SK-N-SH (cell line): ENCODE measurements around the gene CDC37. TPM values are rescaled to one million over a fixed set of nuclear protein-coding genes. Genes with fewer than 3 reads are reported as not detected.

Source experiments
- CTCF ChIA-PET: fragments of 300-600, 350-600 bp; formaldehyde crosslinking; extraction: SDS; loops from one replicate; lab custom pipeline; 2021; lab: Yijun Ruan, JAX
- POLR2A ChIA-PET: fragments of 350-600 bp; sonication (Branson Sonifier 250); formaldehyde crosslinking; extraction: SDS; loops from one replicate; lab custom pipeline; 2020; ENCODE audit warnings: antibody characterized with exemption, inconsistent platforms; lab: Yijun Ruan, JAX
- DNase-seq: peaks from one replicate; pipeline ENCODE4 v3.0.0; 2012
- H2AFZ ChIP-seq: fragments of 200-600 bp; sonication (generic); 2 replicates; pipeline ENCODE4 v1.8.1; 2016; ENCODE audit warnings: antibody characterized with exemption, mild to moderate bottlenecking, low read depth
- H3F3A ChIP-seq: fragments of 200-600 bp; sonication (generic); replicated peaks from 2 replicates; pipeline ENCODE3; 2016; ENCODE audit warnings: antibody characterized with exemption, mild to moderate bottlenecking; ENCODE audit not compliant: insufficient read depth
- H3K27ac ChIP-seq, 2 experiments: fragments of 200-500 bp in 1 of 2; fragments of 200-600 bp in 1 of 2; sonication (Bioruptor generic) in 1 of 2; sonication (generic), shearing (Covaris generic) in 1 of 2; 2 replicates each; pipeline versions ENCODE4 v1.5.1 to v1.6.1; 2014 to 2016; ENCODE audit warnings: low read depth in 2 of 2, inconsistent platforms in 1 of 2, low read length in 1 of 2, mild to moderate bottlenecking in 1 of 2, mixed read lengths in 1 of 2
- H3K27me3 ChIP-seq: fragments of 200-600 bp; sonication (generic), shearing (Covaris generic); 2 replicates; pipeline ENCODE4 v1.6.1; 2016; ENCODE audit warnings: mixed run types; ENCODE audit not compliant: insufficient read depth
- H3K36me3 ChIP-seq, 2 experiments: fragments of 200-500 bp in 1 of 2; fragments of 200-600 bp in 1 of 2; sonication (Bioruptor generic) in 1 of 2; sonication (generic) in 1 of 2; replicated peaks in 1 of 2; 2 replicates each; pipeline versions ENCODE3 to v1.5.1; 2014 to 2016; ENCODE audit warnings: low read length in 1 of 2, mild to moderate bottlenecking in 1 of 2; ENCODE audit not compliant: insufficient read depth in 2 of 2, control insufficient read depth in 1 of 2
- H3K4me1 ChIP-seq, 2 experiments: fragments of 200-500 bp in 1 of 2; fragments of 200-600 bp in 1 of 2; sonication (Bioruptor generic) in 1 of 2; sonication (generic), shearing (Covaris generic) in 1 of 2; 2 replicates each; pipeline versions ENCODE4 v1.5.1 to v1.6.1; 2014 to 2016; ENCODE audit warnings: low read depth in 1 of 2, low read length in 1 of 2, mixed run types in 1 of 2; ENCODE audit not compliant: insufficient read depth in 2 of 2, control insufficient read depth in 1 of 2
- H3K4me2 ChIP-seq: fragments of 200-600 bp; sonication (generic), shearing (Covaris generic); 2 replicates; pipeline ENCODE4 v1.6.1; 2017; ENCODE audit warnings: mixed run types
- H3K4me3 ChIP-seq, 2 experiments: fragments of 200-500 bp in 1 of 2; fragments of 200-600 bp in 1 of 2; sonication (Bioruptor generic) in 1 of 2; sonication (generic), shearing (Covaris generic) in 1 of 2; 2 replicates each; pipeline versions ENCODE4 v1.5.1 to v1.8.1; 2014 to 2016; ENCODE audit warnings: low read depth in 2 of 2, inconsistent platforms in 1 of 2, low read length in 1 of 2, mild to moderate bottlenecking in 1 of 2, mixed read lengths in 1 of 2, moderate library complexity in 1 of 2
- H3K79me2 ChIP-seq: fragments of 200-600 bp; sonication (generic); 2 replicates; pipeline ENCODE4 v1.8.1; 2017; ENCODE audit warnings: mild to moderate bottlenecking; ENCODE audit not compliant: insufficient read depth
- H3K9ac ChIP-seq: fragments of 200-600 bp; sonication (generic); 2 replicates; pipeline ENCODE4 v1.6.1; 2017; ENCODE audit warnings: mixed run types
- H3K9me2 ChIP-seq: fragments of 200-600 bp; sonication (generic); 2 replicates; pipeline ENCODE4 v1.6.1; 2017; ENCODE audit warnings: mixed run types
- H3K9me3 ChIP-seq: fragments of 200-600 bp; sonication (generic); 2 replicates; pipeline ENCODE4 v1.6.1; 2017; ENCODE audit warnings: mixed run types, mild to moderate bottlenecking, moderate library complexity
- H4K20me1 ChIP-seq: fragments of 200-600 bp; sonication (generic); 2 replicates; pipeline ENCODE4 v1.6.1; 2017; ENCODE audit warnings: mild to moderate bottlenecking, mixed run types; ENCODE audit not compliant: insufficient read depth
- ELF1 ChIP-seq: IDR thresholded peaks from 2 replicates; pipeline ENCODE4 v1.4.0; 2012
- EP300 ChIP-seq, 2 experiments: IDR thresholded peaks; 2 replicates each; pipeline versions ENCODE4 v1.4.0 to v1.6.1; 2012; ENCODE audit warnings: borderline replicate concordance in 1 of 2, low read depth in 1 of 2, low read length in 1 of 2
- EZH2phosphoT487 ChIP-seq: fragments of 200-600 bp; sonication (generic); IDR thresholded peaks from 2 replicates; pipeline ENCODE4 v1.6.1; 2017; ENCODE audit warnings: low read depth, mixed run types, mild to moderate bottlenecking, antibody characterized with exemption, moderate library complexity, borderline replicate concordance
- FOSL2 ChIP-seq: IDR thresholded peaks from 2 replicates; pipeline ENCODE4 v1.4.0; 2012; ENCODE audit warnings: low read depth, mild to moderate bottlenecking, moderate library complexity, borderline replicate concordance
- GABPA ChIP-seq: IDR thresholded peaks from 2 replicates; pipeline ENCODE4 v1.4.0; 2012; ENCODE audit warnings: low read depth, mild to moderate bottlenecking
- JUND ChIP-seq: IDR thresholded peaks from 2 replicates; pipeline ENCODE4 v1.4.0; 2012
- MAX ChIP-seq: IDR thresholded peaks from 2 replicates; pipeline ENCODE4 v1.4.0; 2012; ENCODE audit warnings: low read depth
- MEF2A ChIP-seq: IDR thresholded peaks from 2 replicates; pipeline ENCODE4 v1.4.0; 2012; ENCODE audit warnings: low read depth, borderline replicate concordance
- MXI1 ChIP-seq: IDR thresholded peaks from 2 replicates; pipeline ENCODE4 v1.6.1; 2012; ENCODE audit warnings: mild to moderate bottlenecking, low read depth, low read length, improper control_type of control experiment
- NFIC ChIP-seq: IDR thresholded peaks from 2 replicates; pipeline ENCODE4 v1.4.0; 2012; ENCODE audit warnings: borderline replicate concordance
- POLR2AphosphoS5 ChIP-seq: IDR thresholded peaks from 2 replicates; pipeline ENCODE4 v1.6.1; 2012; ENCODE audit warnings: low read depth, low read length
- RAD21 ChIP-seq: IDR thresholded peaks from 2 replicates; pipeline ENCODE4 v1.6.1; 2012; ENCODE audit warnings: mild to moderate bottlenecking, low read length
- RXRA ChIP-seq: IDR thresholded peaks from 2 replicates; pipeline ENCODE4 v1.4.0; 2012; ENCODE audit warnings: low read depth, mild to moderate bottlenecking, borderline replicate concordance
- TEAD4 ChIP-seq: IDR thresholded peaks from 2 replicates; pipeline ENCODE4 v1.4.0; 2012; ENCODE audit warnings: mild to moderate bottlenecking, borderline replicate concordance; ENCODE audit not compliant: insufficient read depth
- WGBS: methylation state at CpG from one replicate; pipeline ENCODE4 v1.1.6; 2017; ENCODE audit warnings: low lambda C conversion rate; 5-methylcytosine and 5-hydroxymethylcytosine counted together
- polyA plus RNA-seq, 3 experiments: library from polyadenylated mRNA; depleted of rRNA; stranded (reverse); fragments of >200 nt; gene quantifications; 2 replicates each; pipeline ENCODE4 v1.2.3, GENCODE V29; 2012
- TF ChIP-seq, protein P1 (sequence below): IDR thresholded peaks from 2 replicates; pipeline ENCODE4 v1.4.0; 2012; ENCODE audit warnings: low read depth, borderline replicate concordance
- TF ChIP-seq, protein P2 (sequence below): IDR thresholded peaks from 2 replicates; pipeline ENCODE4 v1.6.1; 2012; ENCODE audit warnings: mild to moderate bottlenecking, low read depth, low read length, moderate library complexity
- TF ChIP-seq, protein P3 (sequence below): fragments of 150-350 bp; IDR thresholded peaks from 2 replicates; pipeline ENCODE4 v1.6.1; 2016; ENCODE audit warnings: mild to moderate bottlenecking, low read depth, low read length
- TF ChIP-seq, protein P4 (sequence below): IDR thresholded peaks from 2 replicates; pipeline ENCODE4; 2012
- TF ChIP-seq, protein P5 (sequence below): fragments of 150-350 bp; IDR thresholded peaks from 2 replicates; pipeline ENCODE4 v1.6.1; 2017; ENCODE audit warnings: antibody characterized with exemption, low read length, low read depth, borderline replicate concordance

Gene CDC37
- polyA plus RNA-seq, 1 of the 3 experiments (the other 2 are of a cell fraction): 1,026 TPM

GRCh38 chr19:10361569-10362011 lies 41.8 kb downstream of the CDC37 start (continued):
- TF ChIP-seq ELF1 (no peak), EP300 (IDR thresholded peaks at IDR 0.05; ENCODE audit: borderline replicate concordance in 1 of 2, low read depth in 1 of 2, low read length in 1 of 2) (no peak), JUND (no peak), MAX (no peak)

- Histone ChIP-seq H3K27ac (no peak overlapping the region), H3K4me3 (no peak overlapping the region), H2AFZ (no peak overlapping the region), H4K20me1 (no peaks in the 10 kb centered on the region), H3K4me1 (no peaks in the 10 kb centered on the region), H3K79me2 (no peaks in the 10 kb centered on the region), H3F3A (no peaks in the 10 kb centered on the region), H3K36me3 (peaks cover 11% of the 10 kb centered on the region in 2 experiments), H3K9me2 (no peaks in the 10 kb centered on the region), H3K9me3 (no peaks in the 10 kb centered on the region), H3K9ac (no peak overlapping the region), H3K4me2 (no peak overlapping the region), H3K27me3 (no peaks in the 10 kb centered on the region)
- no peak for DNase-seq
- TF ChIP-seq GABPA (no peak), TEAD4 (no peak), FOSL2 (no peak), NFIC (no peak), RAD21 (no peak), EZH2phosphoT487 (no peak), POLR2AphosphoS5 (no peak), ELF1 (no peak), RXRA (no peak), MEF2A (no peak), EP300 (IDR thresholded peaks at IDR 0.05; ENCODE audit: borderline replicate concordance in 1 of 2, low read depth in 1 of 2, low read length in 1 of 2) (no peak), MXI1 (no peak)
- TF ChIP-seq, protein P1, sequence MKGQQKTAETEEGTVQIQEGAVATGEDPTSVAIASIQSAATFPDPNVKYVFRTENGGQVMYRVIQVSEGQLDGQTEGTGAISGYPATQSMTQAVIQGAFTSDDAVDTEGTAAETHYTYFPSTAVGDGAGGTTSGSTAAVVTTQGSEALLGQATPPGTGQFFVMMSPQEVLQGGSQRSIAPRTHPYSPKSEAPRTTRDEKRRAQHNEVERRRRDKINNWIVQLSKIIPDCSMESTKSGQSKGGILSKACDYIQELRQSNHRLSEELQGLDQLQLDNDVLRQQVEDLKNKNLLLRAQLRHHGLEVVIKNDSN: no peak
- TF ChIP-seq, protein P2, sequence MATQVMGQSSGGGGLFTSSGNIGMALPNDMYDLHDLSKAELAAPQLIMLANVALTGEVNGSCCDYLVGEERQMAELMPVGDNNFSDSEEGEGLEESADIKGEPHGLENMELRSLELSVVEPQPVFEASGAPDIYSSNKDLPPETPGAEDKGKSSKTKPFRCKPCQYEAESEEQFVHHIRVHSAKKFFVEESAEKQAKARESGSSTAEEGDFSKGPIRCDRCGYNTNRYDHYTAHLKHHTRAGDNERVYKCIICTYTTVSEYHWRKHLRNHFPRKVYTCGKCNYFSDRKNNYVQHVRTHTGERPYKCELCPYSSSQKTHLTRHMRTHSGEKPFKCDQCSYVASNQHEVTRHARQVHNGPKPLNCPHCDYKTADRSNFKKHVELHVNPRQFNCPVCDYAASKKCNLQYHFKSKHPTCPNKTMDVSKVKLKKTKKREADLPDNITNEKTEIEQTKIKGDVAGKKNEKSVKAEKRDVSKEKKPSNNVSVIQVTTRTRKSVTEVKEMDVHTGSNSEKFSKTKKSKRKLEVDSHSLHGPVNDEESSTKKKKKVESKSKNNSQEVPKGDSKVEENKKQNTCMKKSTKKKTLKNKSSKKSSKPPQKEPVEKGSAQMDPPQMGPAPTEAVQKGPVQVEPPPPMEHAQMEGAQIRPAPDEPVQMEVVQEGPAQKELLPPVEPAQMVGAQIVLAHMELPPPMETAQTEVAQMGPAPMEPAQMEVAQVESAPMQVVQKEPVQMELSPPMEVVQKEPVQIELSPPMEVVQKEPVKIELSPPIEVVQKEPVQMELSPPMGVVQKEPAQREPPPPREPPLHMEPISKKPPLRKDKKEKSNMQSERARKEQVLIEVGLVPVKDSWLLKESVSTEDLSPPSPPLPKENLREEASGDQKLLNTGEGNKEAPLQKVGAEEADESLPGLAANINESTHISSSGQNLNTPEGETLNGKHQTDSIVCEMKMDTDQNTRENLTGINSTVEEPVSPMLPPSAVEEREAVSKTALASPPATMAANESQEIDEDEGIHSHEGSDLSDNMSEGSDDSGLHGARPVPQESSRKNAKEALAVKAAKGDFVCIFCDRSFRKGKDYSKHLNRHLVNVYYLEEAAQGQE: no peak
- TF ChIP-seq, protein P3, sequence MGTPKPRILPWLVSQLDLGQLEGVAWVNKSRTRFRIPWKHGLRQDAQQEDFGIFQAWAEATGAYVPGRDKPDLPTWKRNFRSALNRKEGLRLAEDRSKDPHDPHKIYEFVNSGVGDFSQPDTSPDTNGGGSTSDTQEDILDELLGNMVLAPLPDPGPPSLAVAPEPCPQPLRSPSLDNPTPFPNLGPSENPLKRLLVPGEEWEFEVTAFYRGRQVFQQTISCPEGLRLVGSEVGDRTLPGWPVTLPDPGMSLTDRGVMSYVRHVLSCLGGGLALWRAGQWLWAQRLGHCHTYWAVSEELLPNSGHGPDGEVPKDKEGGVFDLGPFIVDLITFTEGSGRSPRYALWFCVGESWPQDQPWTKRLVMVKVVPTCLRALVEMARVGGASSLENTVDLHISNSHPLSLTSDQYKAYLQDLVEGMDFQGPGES: no peak
- TF ChIP-seq, protein P4, sequence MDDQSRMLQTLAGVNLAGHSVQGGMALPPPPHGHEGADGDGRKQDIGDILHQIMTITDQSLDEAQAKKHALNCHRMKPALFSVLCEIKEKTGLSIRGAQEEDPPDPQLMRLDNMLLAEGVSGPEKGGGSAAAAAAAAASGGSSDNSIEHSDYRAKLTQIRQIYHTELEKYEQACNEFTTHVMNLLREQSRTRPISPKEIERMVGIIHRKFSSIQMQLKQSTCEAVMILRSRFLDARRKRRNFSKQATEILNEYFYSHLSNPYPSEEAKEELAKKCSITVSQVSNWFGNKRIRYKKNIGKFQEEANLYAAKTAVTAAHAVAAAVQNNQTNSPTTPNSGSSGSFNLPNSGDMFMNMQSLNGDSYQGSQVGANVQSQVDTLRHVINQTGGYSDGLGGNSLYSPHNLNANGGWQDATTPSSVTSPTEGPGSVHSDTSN: no peak
- TF ChIP-seq, protein P5, sequence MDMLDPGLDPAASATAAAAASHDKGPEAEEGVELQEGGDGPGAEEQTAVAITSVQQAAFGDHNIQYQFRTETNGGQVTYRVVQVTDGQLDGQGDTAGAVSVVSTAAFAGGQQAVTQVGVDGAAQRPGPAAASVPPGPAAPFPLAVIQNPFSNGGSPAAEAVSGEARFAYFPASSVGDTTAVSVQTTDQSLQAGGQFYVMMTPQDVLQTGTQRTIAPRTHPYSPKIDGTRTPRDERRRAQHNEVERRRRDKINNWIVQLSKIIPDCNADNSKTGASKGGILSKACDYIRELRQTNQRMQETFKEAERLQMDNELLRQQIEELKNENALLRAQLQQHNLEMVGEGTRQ: no peak
- CTCF ChIA-PET: interaction anchor here (0.9 kb wide), 1 partner anchor 33 kb away, joined by 3 read pairs; no protein-coding TSS in a partner anchor
- 98% methylated on average over 6 of the region's 12 CpGs for WGBS
- POLR2A ChIA-PET: no interaction called here
These were observed 46.9 kb downstream of the CDC37 start for GRCh38 chr19:10356431-10356830.
